Measurements from ENCODE around the gene MAPKAPK2.

- TF ChIP-seq CTCF (conservative IDR thresholded peaks at IDR 0.05; ENCODE audit: low read length) (no peak), EZH2phosphoT487 (IDR thresholded peaks at IDR 0.05; ENCODE audit: borderline replicate concordance, low read depth, low read length) (no peak)
Measured at GRCh38 chr1:206686478-206687249, 2.0 kb downstream of the MAPKAPK2 start.

All from OCI-LY7 (cell line).